Liver (tissue), 9 donors: ENCODE data around the gene TTYH3. TPM values are rescaled to one million over a fixed set of nuclear protein-coding genes. Genes with fewer than 3 reads are reported as not detected.

Experiments used
- DNase-seq: peaks from one replicate; pipeline ENCODE4 v3.0.0-alpha.2; 2017; ENCODE audit warnings: low spot score
- H3K27ac ChIP-seq, 2 donors: one replicate each; pipeline ENCODE4 v1.7.0; 2013; ENCODE audit warnings: inconsistent platforms in 2 of 2, low read length in 2 of 2, control low read depth in 1 of 2, low read depth in 1 of 2, mild to moderate bottlenecking in 1 of 2
- H3K27me3 ChIP-seq, 4 donors: one replicate each; pipeline versions ENCODE4 v1.6.1 to v1.7.0; 2013; ENCODE audit warnings: low read length in 3 of 4, inconsistent platforms in 1 of 4, mild to moderate bottlenecking in 1 of 4, moderate library complexity in 1 of 4; ENCODE audit not compliant: control insufficient read depth in 4 of 4, insufficient read depth in 4 of 4
- H3K36me3 ChIP-seq, 4 donors: one replicate each; pipeline versions ENCODE4 v1.6.1 to v1.7.0; 2013; ENCODE audit warnings: low read length in 3 of 4, mild to moderate bottlenecking in 3 of 4, low read depth in 1 of 4, moderate library complexity in 1 of 4; ENCODE audit not compliant: control insufficient read depth in 4 of 4, insufficient read depth in 3 of 4
- H3K4me1 ChIP-seq, 4 donors: one replicate each; pipeline versions ENCODE4 v1.6.1 to v1.7.0; 2013; ENCODE audit warnings: low read length in 3 of 4, mild to moderate bottlenecking in 3 of 4, moderate library complexity in 1 of 4; ENCODE audit not compliant: control insufficient read depth in 4 of 4, insufficient read depth in 4 of 4
- H3K4me3 ChIP-seq, 3 donors: one replicate each; pipeline versions ENCODE4 v1.6.1 to v1.7.0; 2013; ENCODE audit warnings: low read length in 3 of 3, control low read depth in 1 of 3, low read depth in 1 of 3, mild to moderate bottlenecking in 1 of 3
- H3K9ac ChIP-seq, 2 donors: one replicate each; pipeline ENCODE4 v1.7.0; 2013; ENCODE audit warnings: low read length in 2 of 2, mild to moderate bottlenecking in 2 of 2, moderate library complexity in 2 of 2, control low read depth in 1 of 2, low read depth in 1 of 2
- H3K9me3 ChIP-seq, 4 donors: one replicate each; pipeline versions ENCODE4 v1.6.1 to v1.7.0; 2013; ENCODE audit warnings: low read length in 3 of 4; ENCODE audit not compliant: control insufficient read depth in 4 of 4
- CTCF ChIP-seq: fragments of 150-350 bp; IDR thresholded peaks from 2 replicates; pipeline ENCODE4 v1.5.1; 2017; ENCODE audit warnings: improper control_type of control experiment, low read depth, low read length; ENCODE audit not compliant: missing input control
- EGR1 ChIP-seq, 2 donors: IDR thresholded peaks; 2 replicates each; pipeline ENCODE4 v1.6.1; 2016 to 2018; ENCODE audit warnings: antibody characterized with exemption in 2 of 2, low read depth in 2 of 2
- FOXA1 ChIP-seq: IDR thresholded peaks from 2 replicates; pipeline ENCODE4 v1.6.1; 2016; ENCODE audit warnings: antibody characterized with exemption
- FOXA2 ChIP-seq: IDR thresholded peaks from 2 replicates; pipeline ENCODE4 v1.6.1; 2016; ENCODE audit warnings: antibody characterized with exemption
- GABPA ChIP-seq, 2 donors: IDR thresholded peaks in 1 of 2; conservative IDR thresholded peaks in 1 of 2; 2 replicates each; pipeline ENCODE4 v1.6.1; 2016; ENCODE audit warnings: antibody characterized with exemption in 2 of 2, mild to moderate bottlenecking in 1 of 2, moderate library complexity in 1 of 2
- HNF4A ChIP-seq, 2 donors: conservative IDR thresholded peaks; 2 replicates each; pipeline ENCODE4 v1.6.1; 2016; ENCODE audit warnings: antibody characterized with exemption in 2 of 2, mild to moderate bottlenecking in 2 of 2
- HNF4G ChIP-seq: IDR thresholded peaks from 2 replicates; pipeline ENCODE4 v1.6.1; 2016; ENCODE audit warnings: antibody characterized with exemption
- JUND ChIP-seq, 2 donors: IDR thresholded peaks; 2 replicates each; pipeline ENCODE4 v1.6.1; 2016; ENCODE audit warnings: antibody characterized with exemption in 2 of 2
- MAX ChIP-seq: IDR thresholded peaks from 2 replicates; pipeline ENCODE4 v1.6.1; 2016; ENCODE audit warnings: antibody characterized with exemption
- NR2F2 ChIP-seq: IDR thresholded peaks from 2 replicates; pipeline ENCODE4 v1.6.1; 2016; ENCODE audit warnings: antibody characterized with exemption
- RAD21 ChIP-seq, 2 donors: IDR thresholded peaks; 2 replicates each; pipeline ENCODE4 v1.6.1; 2016; ENCODE audit warnings: antibody characterized with exemption in 2 of 2, mild to moderate bottlenecking in 2 of 2
- REST ChIP-seq: IDR thresholded peaks from 2 replicates; pipeline ENCODE4 v1.6.1; 2016; ENCODE audit warnings: antibody characterized with exemption, mild to moderate bottlenecking
- RXRA ChIP-seq, 2 donors: IDR thresholded peaks; 2 replicates each; pipeline ENCODE4 v1.6.1; 2017 to 2018; ENCODE audit warnings: antibody characterized with exemption in 2 of 2, mild to moderate bottlenecking in 1 of 2
- SP1 ChIP-seq: IDR thresholded peaks from 2 replicates; pipeline ENCODE4 v1.6.1; 2018; ENCODE audit warnings: antibody characterized with exemption, mild to moderate bottlenecking
- TAF1 ChIP-seq: conservative IDR thresholded peaks from 2 replicates; pipeline ENCODE4 v1.6.1; 2016; ENCODE audit warnings: antibody characterized with exemption, mild to moderate bottlenecking
- YY1 ChIP-seq: IDR thresholded peaks from 2 replicates; pipeline ENCODE4 v1.6.1; 2016; ENCODE audit warnings: antibody characterized with exemption, mild to moderate bottlenecking
- WGBS: extraction: QIAGEN DNeasy Blood & Tissue Kit; methylation state at CpG from one replicate; pipeline ENCODE4 v1.1.7; 2013; 5-methylcytosine and 5-hydroxymethylcytosine counted together
- polyA plus RNA-seq, 2 donors: library from polyadenylated mRNA; stranded (reverse) in 1 of 2; unstranded in 1 of 2; fragments of 200-250 nt in 1 of 2; fragments of >200 nt in 1 of 2; fragmentation: Nextera tagmentation in 1 of 2; extraction: Ambion mirVana in 1 of 2; gene quantifications; one replicate each; pipeline versions ENCODE4 v1.2.1 to v1.2.3, GENCODE V29; 2013 to 2015
- total RNA-seq, 2 donors: library from RNA; depleted of rRNA; stranded (reverse); fragments of >200 nt; gene quantifications; one replicate each; pipeline ENCODE4 v1.2.3, GENCODE V29; 2014
- TF ChIP-seq, protein P1 (sequence below): IDR thresholded peaks from 2 replicates; pipeline ENCODE4 v1.6.1; 2016; ENCODE audit warnings: antibody characterized with exemption
- TF ChIP-seq, protein P2 (sequence below): IDR thresholded peaks from 2 replicates; pipeline ENCODE4 v1.6.1; 2016; ENCODE audit warnings: antibody characterized with exemption
- donor health status: healthy.
- donor health status: healthy.
- donor health status: healthy.
- donor health status: healthy.
- donor health status: healthy.

Gene TTYH3
- total and polyA plus RNA-seq, 4 donors = 8.2 to 19.6 (median 17.4) TPM

DNA sequence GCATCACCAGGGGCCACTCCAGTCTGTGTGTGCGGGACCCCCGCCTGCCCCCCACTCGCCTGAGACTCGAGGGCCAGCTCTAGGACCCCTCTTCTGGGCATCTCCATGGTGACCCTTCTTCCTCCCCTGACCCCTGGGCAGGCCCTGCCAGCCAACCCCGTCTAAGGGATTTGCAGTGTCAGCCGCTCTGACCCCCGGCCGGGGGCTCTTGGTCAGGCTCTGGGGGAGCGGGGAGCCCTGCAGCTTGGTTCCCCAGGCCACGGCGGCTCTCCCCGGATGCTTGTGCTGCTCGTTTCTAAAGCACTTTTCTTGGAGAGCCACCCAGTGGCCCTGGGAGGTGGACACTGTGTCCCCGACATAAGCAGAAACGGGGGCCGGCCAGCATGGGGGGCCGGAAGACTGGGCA, 5.3 kb downstream of the TTYH3 start:
- no peak overlapping the region for H3K4me3 ChIP-seq
- no peaks in the 10 kb centered on the region for H3K9me3 ChIP-seq
- no peaks in the 10 kb centered on the region for H3K27me3 ChIP-seq
- H3K4me1 ChIP-seq = peaks cover 42 to 96% (median 76%) of the 10 kb centered on the region in 4 donors
- DNase-seq = no peak
- H3K36me3 ChIP-seq = no peaks in the 10 kb centered on the region
- peak overlapping the region; percentile 6 to 36 for H3K9ac ChIP-seq
- WGBS = 72% methylated on average over 17 of the region's 17 CpGs
- H3K27ac ChIP-seq = peak overlapping the region; percentile 29 to 94
- TF ChIP-seq RXRA (IDR thresholded peaks at IDR 0.05) (no peak), FOXA2 (no peak), EGR1 (IDR thresholded peaks at IDR 0.05; ENCODE audit: low read depth in 2 of 2) (no peak)

- Histone ChIP-seq H3K4me1 (peaks cover 44 to 92% (median 73%) of the 10 kb centered on the region in 4 donors), H3K36me3 (no peaks in the 10 kb centered on the region), H3K9ac (peak overlapping the region; percentile 36 to 61), H3K4me3 (no peak overlapping the region), H3K27me3 (no peaks in the 10 kb centered on the region), H3K9me3 (no peaks in the 10 kb centered on the region), H3K27ac (peak overlapping the region; percentile 90 to 94)
- TF ChIP-seq MAX = no peak
- no peak for TF ChIP-seq HNF4G
- no peak for TF ChIP-seq RAD21 (IDR thresholded peaks at IDR 0.05)
- no peak for TF ChIP-seq EGR1 (IDR thresholded peaks at IDR 0.05; ENCODE audit: low read depth in 2 of 2)
- TF ChIP-seq JUND (IDR thresholded peaks at IDR 0.05) = no peak
- TF ChIP-seq GABPA (IDR thresholded peaks at IDR 0.05 in 1 of 2, conservative IDR thresholded peaks at IDR 0.05 in 1 of 2) = no peak
- TF ChIP-seq, protein P1, sequence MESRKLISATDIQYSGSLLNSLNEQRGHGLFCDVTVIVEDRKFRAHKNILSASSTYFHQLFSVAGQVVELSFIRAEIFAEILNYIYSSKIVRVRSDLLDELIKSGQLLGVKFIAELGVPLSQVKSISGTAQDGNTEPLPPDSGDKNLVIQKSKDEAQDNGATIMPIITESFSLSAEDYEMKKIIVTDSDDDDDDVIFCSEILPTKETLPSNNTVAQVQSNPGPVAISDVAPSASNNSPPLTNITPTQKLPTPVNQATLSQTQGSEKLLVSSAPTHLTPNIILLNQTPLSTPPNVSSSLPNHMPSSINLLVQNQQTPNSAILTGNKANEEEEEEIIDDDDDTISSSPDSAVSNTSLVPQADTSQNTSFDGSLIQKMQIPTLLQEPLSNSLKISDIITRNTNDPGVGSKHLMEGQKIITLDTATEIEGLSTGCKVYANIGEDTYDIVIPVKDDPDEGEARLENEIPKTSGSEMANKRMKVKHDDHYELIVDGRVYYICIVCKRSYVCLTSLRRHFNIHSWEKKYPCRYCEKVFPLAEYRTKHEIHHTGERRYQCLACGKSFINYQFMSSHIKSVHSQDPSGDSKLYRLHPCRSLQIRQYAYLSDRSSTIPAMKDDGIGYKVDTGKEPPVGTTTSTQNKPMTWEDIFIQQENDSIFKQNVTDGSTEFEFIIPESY = no peak
- no peak for TF ChIP-seq FOXA1
- no peak for TF ChIP-seq FOXA2
- TF ChIP-seq RXRA (IDR thresholded peaks at IDR 0.05) = peak; percentile 76 to 83
- TF ChIP-seq CTCF = no peak
- TF ChIP-seq, protein P2, sequence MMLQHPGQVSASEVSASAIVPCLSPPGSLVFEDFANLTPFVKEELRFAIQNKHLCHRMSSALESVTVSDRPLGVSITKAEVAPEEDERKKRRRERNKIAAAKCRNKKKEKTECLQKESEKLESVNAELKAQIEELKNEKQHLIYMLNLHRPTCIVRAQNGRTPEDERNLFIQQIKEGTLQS = no peak
- TF ChIP-seq YY1 = no peak
- no peak for TF ChIP-seq REST
- TF ChIP-seq TAF1 = no peak
- TF ChIP-seq NR2F2 = peak; percentile 66
- TF ChIP-seq HNF4A (conservative IDR thresholded peaks at IDR 0.05) = peak; percentile 58 to 62
- peak; percentile 74 for TF ChIP-seq SP1
- 41% methylated on average over 23 of the region's 23 CpGs for WGBS
- peak; percentile 53 for DNase-seq
Observed at GRCh38 chr7:2637505-2638223, 5.9 kb downstream of the TTYH3 start.
